ENCODE data around the gene TPM2.

TPM2 gene

DNA sequence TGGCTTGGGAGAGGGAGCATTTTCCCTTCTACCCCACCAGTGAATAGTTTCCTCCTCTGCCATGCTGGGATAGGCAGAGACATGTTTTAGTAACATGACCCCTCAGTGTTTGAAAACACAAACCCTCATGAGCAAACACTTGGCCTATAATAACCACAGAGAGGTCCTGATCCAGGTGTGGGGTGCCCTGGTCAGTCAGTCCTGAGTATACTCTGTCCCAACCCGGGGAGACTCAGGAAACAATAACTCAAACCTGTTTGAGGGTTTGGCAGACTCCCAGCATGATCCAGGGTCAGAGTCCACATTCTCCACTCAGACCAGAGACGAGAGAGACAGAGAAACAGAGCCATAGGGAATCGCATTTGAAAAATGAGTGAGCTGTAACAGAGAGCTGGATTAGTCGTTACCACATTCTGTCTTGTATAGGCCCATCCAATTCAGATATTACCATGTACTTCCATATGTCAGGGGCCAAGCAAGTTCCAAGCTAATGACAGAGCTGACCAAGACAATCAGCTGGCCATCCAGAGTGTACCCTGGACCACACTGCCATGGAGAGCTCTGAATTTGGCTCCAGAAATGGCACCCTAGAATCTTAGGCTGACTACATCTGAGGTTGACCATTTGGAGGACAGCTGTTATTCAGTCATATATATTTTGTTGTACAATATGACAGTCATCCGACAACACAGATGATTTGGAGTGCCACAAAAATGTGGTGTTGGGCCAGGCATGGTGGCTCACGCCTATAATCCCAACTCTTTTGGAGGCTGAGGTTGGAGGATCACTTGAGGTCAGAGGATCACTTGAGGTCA is 20.2 kb downstream of the TPM2 start:
- no peak for TF ChIP-seq FOXP2 (optimal IDR thresholded peaks at IDR 0.05; ENCODE audit: borderline replicate concordance, extremely low read depth, extremely low read length, insufficient read depth)
- TF ChIP-seq, protein P1, sequence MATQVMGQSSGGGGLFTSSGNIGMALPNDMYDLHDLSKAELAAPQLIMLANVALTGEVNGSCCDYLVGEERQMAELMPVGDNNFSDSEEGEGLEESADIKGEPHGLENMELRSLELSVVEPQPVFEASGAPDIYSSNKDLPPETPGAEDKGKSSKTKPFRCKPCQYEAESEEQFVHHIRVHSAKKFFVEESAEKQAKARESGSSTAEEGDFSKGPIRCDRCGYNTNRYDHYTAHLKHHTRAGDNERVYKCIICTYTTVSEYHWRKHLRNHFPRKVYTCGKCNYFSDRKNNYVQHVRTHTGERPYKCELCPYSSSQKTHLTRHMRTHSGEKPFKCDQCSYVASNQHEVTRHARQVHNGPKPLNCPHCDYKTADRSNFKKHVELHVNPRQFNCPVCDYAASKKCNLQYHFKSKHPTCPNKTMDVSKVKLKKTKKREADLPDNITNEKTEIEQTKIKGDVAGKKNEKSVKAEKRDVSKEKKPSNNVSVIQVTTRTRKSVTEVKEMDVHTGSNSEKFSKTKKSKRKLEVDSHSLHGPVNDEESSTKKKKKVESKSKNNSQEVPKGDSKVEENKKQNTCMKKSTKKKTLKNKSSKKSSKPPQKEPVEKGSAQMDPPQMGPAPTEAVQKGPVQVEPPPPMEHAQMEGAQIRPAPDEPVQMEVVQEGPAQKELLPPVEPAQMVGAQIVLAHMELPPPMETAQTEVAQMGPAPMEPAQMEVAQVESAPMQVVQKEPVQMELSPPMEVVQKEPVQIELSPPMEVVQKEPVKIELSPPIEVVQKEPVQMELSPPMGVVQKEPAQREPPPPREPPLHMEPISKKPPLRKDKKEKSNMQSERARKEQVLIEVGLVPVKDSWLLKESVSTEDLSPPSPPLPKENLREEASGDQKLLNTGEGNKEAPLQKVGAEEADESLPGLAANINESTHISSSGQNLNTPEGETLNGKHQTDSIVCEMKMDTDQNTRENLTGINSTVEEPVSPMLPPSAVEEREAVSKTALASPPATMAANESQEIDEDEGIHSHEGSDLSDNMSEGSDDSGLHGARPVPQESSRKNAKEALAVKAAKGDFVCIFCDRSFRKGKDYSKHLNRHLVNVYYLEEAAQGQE (IDR thresholded peaks at IDR 0.05; ENCODE audit: insufficient read depth in 1 of 2, low read depth in 2 of 2, low read length in 2 of 2), result no peak

DNA sequence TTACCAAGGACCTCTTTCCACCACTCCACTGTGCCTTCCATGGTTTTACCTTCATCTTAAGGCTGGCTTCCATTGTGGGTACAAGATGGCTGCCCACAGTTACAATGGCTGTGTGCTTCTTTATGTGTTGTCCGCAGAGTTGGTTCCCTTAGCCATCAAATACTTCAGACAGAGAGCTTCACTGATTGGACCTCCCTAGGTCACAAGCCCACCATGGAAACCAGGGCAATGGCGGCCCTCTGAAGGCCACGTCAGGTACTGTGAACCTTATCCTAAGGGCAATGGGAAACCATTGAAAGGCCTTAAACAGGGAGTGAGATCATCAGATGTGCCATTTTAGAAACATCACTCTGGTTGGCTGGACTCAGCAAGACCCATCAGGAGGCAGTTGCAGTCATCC is 21.8 kb downstream of the TPM2 start:
- TF ChIP-seq POLR2AphosphoS5 (IDR thresholded peaks at IDR 0.05; ENCODE audit: low read depth, low read length) (no peak), FOXP2 (optimal IDR thresholded peaks at IDR 0.05; ENCODE audit: borderline replicate concordance, extremely low read depth, extremely low read length, insufficient read depth) (no peak), SIN3A (IDR thresholded peaks at IDR 0.05; ENCODE audit: borderline replicate concordance, insufficient read depth, low read length) (no peak), TAF1 (IDR thresholded peaks at IDR 0.05; ENCODE audit: borderline replicate concordance, insufficient read depth, low read length) (no peak)
- TF ChIP-seq, protein P1 (IDR thresholded peaks at IDR 0.05; ENCODE audit: insufficient read depth in 1 of 2, low read depth in 2 of 2, low read length in 2 of 2), result no peak

DNA sequence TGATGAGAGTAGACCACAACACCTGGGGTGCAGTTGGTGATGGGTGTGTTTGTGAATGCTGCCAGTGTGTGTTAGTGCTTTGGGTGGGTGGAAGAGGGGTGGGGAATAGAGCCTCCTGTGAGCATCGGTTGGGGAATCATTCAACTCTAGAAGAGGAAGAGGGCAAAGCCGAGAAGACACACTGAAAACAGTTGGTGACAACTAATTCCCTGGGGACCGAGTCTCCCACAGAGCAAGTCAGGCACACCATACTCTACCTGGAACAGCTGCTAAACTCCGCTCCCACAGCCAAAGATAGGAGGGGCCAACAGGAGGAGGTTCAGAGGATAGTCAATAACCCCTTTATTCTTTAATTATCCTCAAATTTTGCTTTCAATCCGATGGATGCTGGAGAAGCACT is 23.2 kb downstream of the TPM2 start:
- TF ChIP-seq SIN3A (IDR thresholded peaks at IDR 0.05; ENCODE audit: borderline replicate concordance, insufficient read depth, low read length) (no peak), TAF1 (IDR thresholded peaks at IDR 0.05; ENCODE audit: borderline replicate concordance, insufficient read depth, low read length) (no peak), FOXP2 (optimal IDR thresholded peaks at IDR 0.05; ENCODE audit: borderline replicate concordance, extremely low read depth, extremely low read length, insufficient read depth) (no peak), POLR2AphosphoS5 (IDR thresholded peaks at IDR 0.05; ENCODE audit: low read depth, low read length) (no peak)
- TF ChIP-seq, protein P1 (IDR thresholded peaks at IDR 0.05; ENCODE audit: insufficient read depth in 1 of 2, low read depth in 2 of 2, low read length in 2 of 2), result no peak

DNA sequence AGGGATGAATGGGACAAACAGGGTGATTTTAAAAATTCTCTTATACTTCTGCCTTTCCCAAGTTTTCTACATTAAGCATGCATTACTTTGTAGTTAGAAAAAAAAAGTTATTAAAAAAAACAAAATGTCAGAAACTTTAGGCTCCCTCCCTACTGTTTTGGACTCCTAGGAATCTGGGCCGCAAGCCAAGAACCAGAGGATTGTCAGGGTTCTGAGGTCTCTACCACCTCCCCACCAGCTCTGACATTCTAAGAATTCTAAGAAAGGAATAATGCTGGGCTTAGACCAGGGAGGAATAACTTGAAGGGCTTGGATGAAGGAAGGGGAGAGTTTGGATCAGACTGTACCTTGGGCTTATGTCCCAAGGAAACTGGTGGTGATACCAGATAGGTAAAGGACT is 23.7 kb downstream of the TPM2 start:
- TF ChIP-seq POLR2AphosphoS5 (IDR thresholded peaks at IDR 0.05; ENCODE audit: low read depth, low read length), result no peak
- TF ChIP-seq SIN3A (IDR thresholded peaks at IDR 0.05; ENCODE audit: borderline replicate concordance, insufficient read depth, low read length), result no peak
- no peak for TF ChIP-seq TAF1 (IDR thresholded peaks at IDR 0.05; ENCODE audit: borderline replicate concordance, insufficient read depth, low read length)
- TF ChIP-seq, protein P1 (IDR thresholded peaks at IDR 0.05; ENCODE audit: insufficient read depth in 1 of 2, low read depth in 2 of 2, low read length in 2 of 2), result no peak
- no peak for TF ChIP-seq FOXP2 (optimal IDR thresholded peaks at IDR 0.05; ENCODE audit: borderline replicate concordance, extremely low read depth, extremely low read length, insufficient read depth)

DNA sequence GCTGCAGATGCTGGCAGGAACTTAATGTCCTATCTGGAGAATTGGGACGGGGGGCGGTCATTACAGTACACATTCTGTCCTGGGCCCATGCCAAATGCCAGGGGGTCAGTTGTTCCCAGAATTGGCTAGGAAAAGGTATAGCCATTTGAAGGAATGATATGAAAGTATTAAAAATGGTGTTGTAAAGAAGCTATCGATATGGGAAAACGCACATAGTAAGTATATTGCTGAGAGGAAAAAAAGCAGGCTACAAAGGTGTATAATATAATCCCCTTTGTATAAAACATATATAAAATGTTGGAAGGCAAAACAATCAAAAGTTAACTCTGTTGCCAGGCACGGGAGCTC is 24.3 kb downstream of the TPM2 start:
- TF ChIP-seq SIN3A (IDR thresholded peaks at IDR 0.05; ENCODE audit: borderline replicate concordance, insufficient read depth, low read length) (no peak), POLR2AphosphoS5 (IDR thresholded peaks at IDR 0.05; ENCODE audit: low read depth, low read length) (no peak), TAF1 (IDR thresholded peaks at IDR 0.05; ENCODE audit: borderline replicate concordance, insufficient read depth, low read length) (no peak), FOXP2 (optimal IDR thresholded peaks at IDR 0.05; ENCODE audit: borderline replicate concordance, extremely low read depth, extremely low read length, insufficient read depth) (no peak)
- TF ChIP-seq, protein P1 (IDR thresholded peaks at IDR 0.05; ENCODE audit: insufficient read depth in 1 of 2, low read depth in 2 of 2, low read length in 2 of 2), result no peak

Data from PFSK-1 (cell line).